ENCODE measurements around the gene KRTAP12-1.

DNA sequence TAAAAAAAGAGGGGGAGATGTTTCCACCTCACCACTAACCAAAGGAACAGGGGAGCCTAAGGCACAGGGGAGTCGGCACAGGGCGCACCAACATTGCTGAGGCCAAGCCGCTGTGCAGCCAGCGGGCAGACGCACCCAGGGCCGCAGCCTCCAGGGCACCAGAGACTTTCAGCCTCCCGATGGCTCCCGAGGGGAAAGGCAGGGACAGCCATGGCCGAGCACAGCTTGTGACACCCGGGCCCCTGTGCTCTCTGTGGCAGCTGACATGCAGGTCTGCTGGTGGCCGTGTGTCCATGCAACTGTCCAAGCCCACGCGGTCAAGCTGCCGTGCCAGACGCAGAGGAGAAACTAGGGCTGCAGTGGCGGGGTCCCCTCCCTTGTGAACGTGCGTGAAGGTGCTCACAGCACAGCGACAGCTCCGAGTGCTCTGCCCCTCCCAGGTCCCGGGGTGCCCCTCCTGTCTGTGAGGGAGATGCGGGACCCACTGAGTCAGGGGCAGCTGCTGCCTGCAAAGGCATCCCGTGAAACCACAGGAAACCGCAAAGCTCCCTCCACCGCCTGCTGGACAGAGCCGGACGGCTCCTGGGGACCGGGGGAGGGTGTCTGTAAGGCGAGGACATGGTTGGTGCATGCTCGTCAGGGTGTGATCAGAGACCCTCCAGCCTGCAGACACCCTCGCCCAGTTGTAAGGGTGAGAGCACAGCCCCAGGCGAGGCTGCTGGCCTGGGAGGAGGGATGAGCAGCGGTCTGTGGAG is 33.2 kb downstream of the KRTAP12-1 start:
- no peak for TF ChIP-seq CTCF (IDR thresholded peaks at IDR 0.05)
- no peak for TF ChIP-seq POLR2A (IDR thresholded peaks at IDR 0.05)

Measured in heart left ventricle (tissue), 13 donors.